OCI-LY1 (cell line): Measurements from ENCODE around the gene S100A10.

Experiments used
- H2AFZ ChIP-seq: fragments of 200-600 bp; sonication (generic), shearing (Covaris generic); 2 replicates; pipeline ENCODE4 v1.6.0; 2014; ENCODE audit warnings: antibody characterized with exemption, mild to moderate bottlenecking, low read length
- H3F3A ChIP-seq: fragments of 200-600 bp; sonication (generic), shearing (Covaris generic); 2 replicates; pipeline ENCODE4 v1.6.0; 2014; ENCODE audit warnings: mild to moderate bottlenecking, antibody characterized with exemption, low read length, moderate library complexity; ENCODE audit not compliant: insufficient read depth
- H3K27ac ChIP-seq: fragments of 200-600 bp; sonication (generic); 2 replicates; pipeline ENCODE4 v1.5.1; 2014; ENCODE audit warnings: low read length, mixed run types, mild to moderate bottlenecking, low read depth; ENCODE audit not compliant: poor library complexity, severe bottlenecking
- H3K27me3 ChIP-seq: fragments of 200-600 bp; sonication (generic); 2 replicates; pipeline ENCODE4 v1.6.0; 2014; ENCODE audit warnings: antibody characterized with exemption, mild to moderate bottlenecking, low read length, moderate library complexity; ENCODE audit not compliant: insufficient read depth
- H3K36me3 ChIP-seq: fragments of 200-600 bp; sonication (generic); 2 replicates; pipeline ENCODE4 v1.6.1; 2014; ENCODE audit warnings: mild to moderate bottlenecking, antibody characterized with exemption, low read length, moderate library complexity, mixed read lengths; ENCODE audit not compliant: insufficient read depth
- H3K4me1 ChIP-seq: fragments of 200-600 bp; sonication (generic); 2 replicates; pipeline ENCODE4 v1.5.1; 2014; ENCODE audit warnings: mild to moderate bottlenecking, low read length, moderate library complexity; ENCODE audit not compliant: insufficient read depth, severe bottlenecking
- H3K4me2 ChIP-seq: fragments of 200-600 bp; sonication (generic), shearing (Covaris generic); 2 replicates; pipeline ENCODE4 v1.6.1; 2014; ENCODE audit warnings: low read length
- H3K4me3 ChIP-seq: fragments of 200-600 bp; sonication (generic); 2 replicates; pipeline ENCODE4 v1.5.1; 2014; ENCODE audit warnings: low read length, low read depth, mild to moderate bottlenecking, mixed read lengths; ENCODE audit not compliant: poor library complexity, severe bottlenecking
- H3K79me2 ChIP-seq: fragments of 200-600 bp; shearing (Covaris generic); 2 replicates; pipeline ENCODE4 v1.6.1; 2016; ENCODE audit warnings: mixed run types, low read length, mixed read lengths; ENCODE audit not compliant: insufficient read depth
- H3K9ac ChIP-seq: fragments of 200-600 bp; sonication (generic), shearing (Covaris generic); 2 replicates; pipeline ENCODE4 v1.6.1; 2014; ENCODE audit warnings: mild to moderate bottlenecking, low read length, mixed read lengths
- H3K9me2 ChIP-seq: fragments of 200-600 bp; sonication (generic), shearing (Covaris generic); 2 replicates; pipeline ENCODE4 v1.6.1; 2014; ENCODE audit warnings: low read depth, mild to moderate bottlenecking, low read length, mixed read lengths
- H3K9me3 ChIP-seq: fragments of 200-600 bp; shearing (Covaris generic); 2 replicates; pipeline ENCODE4 v1.6.1; 2014; ENCODE audit warnings: low read length, mixed read lengths
- H4K20me1 ChIP-seq: fragments of 200-600 bp; sonication (generic), shearing (Covaris generic); 2 replicates; pipeline ENCODE4 v1.6.0; 2016; ENCODE audit warnings: mild to moderate bottlenecking, low read length; ENCODE audit not compliant: insufficient read depth
- EZH2 ChIP-seq: fragments of 200-600 bp; sonication (generic), shearing (Covaris generic); IDR thresholded peaks from 2 replicates; pipeline ENCODE4 v1.8.0; 2017; ENCODE audit warnings: borderline replicate concordance, mixed run types, mild to moderate bottlenecking, antibody characterized with exemption, low read length, moderate library complexity, mixed read lengths
- TF ChIP-seq, protein P1 (sequence below): fragments of 200-600 bp; sonication (generic), shearing (Covaris generic); IDR thresholded peaks from 2 replicates; pipeline ENCODE4 v1.5.1; 2017; ENCODE audit warnings: mild to moderate bottlenecking, antibody characterized with exemption, low read length, moderate library complexity, mixed read lengths

Gene S100A10

DNA sequence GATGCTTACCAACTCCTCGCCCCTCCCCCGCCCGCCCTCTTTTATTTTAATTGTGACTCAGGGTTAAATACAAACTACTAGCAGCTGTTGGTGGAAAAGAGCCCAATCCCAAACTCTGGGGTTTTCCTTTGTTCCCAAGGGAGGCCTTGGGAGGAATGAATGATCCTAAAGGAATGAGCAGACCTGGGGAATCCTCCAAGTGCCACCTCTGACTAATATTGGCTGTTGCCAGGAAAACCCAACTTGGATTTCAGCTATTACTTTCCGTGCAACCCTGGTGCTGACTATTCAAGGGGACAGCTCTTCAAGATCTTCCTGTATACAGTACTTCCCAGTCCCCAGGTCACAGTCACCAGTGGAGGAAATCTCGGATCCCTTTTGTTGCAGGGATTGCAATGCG lies 1.3 kb upstream of the S100A10 start:
- H2AFZ ChIP-seq, result no peak overlapping the region
- TF ChIP-seq, protein P1, sequence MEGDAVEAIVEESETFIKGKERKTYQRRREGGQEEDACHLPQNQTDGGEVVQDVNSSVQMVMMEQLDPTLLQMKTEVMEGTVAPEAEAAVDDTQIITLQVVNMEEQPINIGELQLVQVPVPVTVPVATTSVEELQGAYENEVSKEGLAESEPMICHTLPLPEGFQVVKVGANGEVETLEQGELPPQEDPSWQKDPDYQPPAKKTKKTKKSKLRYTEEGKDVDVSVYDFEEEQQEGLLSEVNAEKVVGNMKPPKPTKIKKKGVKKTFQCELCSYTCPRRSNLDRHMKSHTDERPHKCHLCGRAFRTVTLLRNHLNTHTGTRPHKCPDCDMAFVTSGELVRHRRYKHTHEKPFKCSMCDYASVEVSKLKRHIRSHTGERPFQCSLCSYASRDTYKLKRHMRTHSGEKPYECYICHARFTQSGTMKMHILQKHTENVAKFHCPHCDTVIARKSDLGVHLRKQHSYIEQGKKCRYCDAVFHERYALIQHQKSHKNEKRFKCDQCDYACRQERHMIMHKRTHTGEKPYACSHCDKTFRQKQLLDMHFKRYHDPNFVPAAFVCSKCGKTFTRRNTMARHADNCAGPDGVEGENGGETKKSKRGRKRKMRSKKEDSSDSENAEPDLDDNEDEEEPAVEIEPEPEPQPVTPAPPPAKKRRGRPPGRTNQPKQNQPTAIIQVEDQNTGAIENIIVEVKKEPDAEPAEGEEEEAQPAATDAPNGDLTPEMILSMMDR, result no peak
- TF ChIP-seq EZH2, result no peak
- H3K27me3 ChIP-seq, result no peaks in the 10 kb centered on the region
- H3K79me2 ChIP-seq, result no peaks in the 10 kb centered on the region
- no peak overlapping the region for H3K9ac ChIP-seq
- no peak overlapping the region for H3K27ac ChIP-seq
- H3K4me2 ChIP-seq, result no peak overlapping the region
- H3K9me2 ChIP-seq, result no peaks in the 10 kb centered on the region
- H4K20me1 ChIP-seq, result no peaks in the 10 kb centered on the region
- H3K4me1 ChIP-seq, result peaks cover 17% of the 10 kb centered on the region
- H3K36me3 ChIP-seq, result no peaks in the 10 kb centered on the region
- no peak overlapping the region for H3K4me3 ChIP-seq
- no peaks in the 10 kb centered on the region for H3K9me3 ChIP-seq
- no peaks in the 10 kb centered on the region for H3F3A ChIP-seq

- H3K4me2 ChIP-seq, result peak overlapping the region; percentile 50
- no peak overlapping the region for H2AFZ ChIP-seq
- peak overlapping the region; percentile 38; the same call in 1 of the 2 replicates for H3K9ac ChIP-seq
- no peaks in the 10 kb centered on the region for H3F3A ChIP-seq
- H3K79me2 ChIP-seq, result no peaks in the 10 kb centered on the region
- no peaks in the 10 kb centered on the region for H3K9me2 ChIP-seq
- peaks cover 17% of the 10 kb centered on the region for H3K4me1 ChIP-seq
- H4K20me1 ChIP-seq, result no peaks in the 10 kb centered on the region
- no peaks in the 10 kb centered on the region for H3K27me3 ChIP-seq
- TF ChIP-seq, protein P1, result no peak
- TF ChIP-seq EZH2, result no peak
- H3K36me3 ChIP-seq, result no peaks in the 10 kb centered on the region
- H3K4me3 ChIP-seq, result peak overlapping the region; percentile 59
- H3K27ac ChIP-seq, result no peak overlapping the region
- H3K9me3 ChIP-seq, result no peaks in the 10 kb centered on the region
These were observed 450 bp downstream of the S100A10 start for GRCh38 chr1:151993084-151993733.

GRCh38 chr1:151992303-151993083 lies 1.2 kb downstream of the S100A10 start:
- H3K27ac ChIP-seq, result no peak overlapping the region
- H3K4me1 ChIP-seq, result peaks cover 17% of the 10 kb centered on the region
- peak overlapping the region; percentile 50 for H3K4me2 ChIP-seq
- H3K36me3 ChIP-seq, result no peaks in the 10 kb centered on the region
- no peaks in the 10 kb centered on the region for H3K27me3 ChIP-seq
- H3K9me3 ChIP-seq, result no peaks in the 10 kb centered on the region
- no peak overlapping the region for H2AFZ ChIP-seq
- H3K9me2 ChIP-seq, result no peaks in the 10 kb centered on the region
- H4K20me1 ChIP-seq, result no peaks in the 10 kb centered on the region
- TF ChIP-seq EZH2, result no peak
- TF ChIP-seq, protein P1, result no peak
- H3K79me2 ChIP-seq, result no peaks in the 10 kb centered on the region
- H3F3A ChIP-seq, result no peaks in the 10 kb centered on the region
- no peak overlapping the region for H3K9ac ChIP-seq
- H3K4me3 ChIP-seq, result peak overlapping the region; percentile 59
